Embryonic facial prominence (tissue), 1 donor: ENCODE results near the gene GOLGA8K.
"Not testable (repeated sequence)": the region's sequence is repeated elsewhere in the genome, so short reads cannot be mapped to it uniquely, and the experiment has no call there.

Source experiments
- DNase-seq: peaks from one replicate; pipeline ENCODE4 v3.0.0-alpha.2; 2016; ENCODE audit errors: extremely low spot score

GOLGA8K gene, protein sequence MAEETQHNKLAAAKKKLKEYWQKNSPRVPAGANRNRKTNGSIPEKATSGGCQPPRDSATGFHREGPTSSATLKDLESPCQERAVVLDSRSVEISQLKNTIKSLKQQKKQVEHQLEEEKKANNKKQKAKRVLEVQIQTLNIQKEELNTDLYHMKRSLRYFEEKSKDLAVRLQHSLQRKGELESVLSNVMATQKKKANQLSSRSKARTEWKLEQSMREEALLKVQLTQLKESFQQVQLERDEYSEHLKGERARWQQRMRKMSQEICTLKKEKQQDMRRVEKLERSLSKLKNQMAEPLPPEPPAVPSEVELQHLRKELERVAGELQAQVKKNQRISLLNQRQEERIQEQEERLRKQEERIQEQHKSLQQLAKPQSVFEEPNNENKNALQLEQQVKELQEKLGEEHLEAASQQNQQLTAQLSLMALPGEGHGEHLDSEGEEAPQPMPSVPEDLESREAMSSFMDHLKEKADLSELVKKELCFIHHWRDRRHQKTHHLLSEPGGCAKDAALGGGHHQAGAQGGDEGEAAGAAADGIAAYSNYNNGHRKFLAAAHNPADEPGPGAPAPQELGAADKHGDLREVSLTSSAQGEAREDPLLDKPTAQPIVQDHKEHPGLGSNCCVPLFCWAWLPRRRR

DNA sequence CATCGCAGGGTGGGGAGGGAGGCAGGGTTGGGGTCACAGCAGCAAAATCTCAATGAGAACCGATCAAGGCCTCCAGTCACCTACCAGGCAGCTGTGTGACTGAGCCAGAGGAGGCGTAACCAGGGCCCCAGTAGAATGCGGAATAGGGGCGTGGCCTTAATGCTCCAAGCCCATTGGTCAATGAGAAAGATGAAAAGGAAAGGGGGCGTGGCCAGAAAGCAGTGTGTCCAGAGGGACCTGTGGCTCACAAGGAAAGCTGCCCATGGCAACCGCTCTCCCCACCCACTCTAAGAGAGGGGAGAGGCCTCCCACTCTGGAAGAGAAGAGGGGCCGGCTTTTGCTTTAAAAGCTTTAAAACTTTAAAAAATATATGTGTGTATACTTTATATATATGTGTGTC is at the start of gene GOLGA8K:
TSS of gene GOLGA8K (minus strand) at position 101 of the 400 bp plus-strand sequence. CDS start at position 3, 98 bp downstream.
- not testable (repeated sequence) for DNase-seq

DNA sequence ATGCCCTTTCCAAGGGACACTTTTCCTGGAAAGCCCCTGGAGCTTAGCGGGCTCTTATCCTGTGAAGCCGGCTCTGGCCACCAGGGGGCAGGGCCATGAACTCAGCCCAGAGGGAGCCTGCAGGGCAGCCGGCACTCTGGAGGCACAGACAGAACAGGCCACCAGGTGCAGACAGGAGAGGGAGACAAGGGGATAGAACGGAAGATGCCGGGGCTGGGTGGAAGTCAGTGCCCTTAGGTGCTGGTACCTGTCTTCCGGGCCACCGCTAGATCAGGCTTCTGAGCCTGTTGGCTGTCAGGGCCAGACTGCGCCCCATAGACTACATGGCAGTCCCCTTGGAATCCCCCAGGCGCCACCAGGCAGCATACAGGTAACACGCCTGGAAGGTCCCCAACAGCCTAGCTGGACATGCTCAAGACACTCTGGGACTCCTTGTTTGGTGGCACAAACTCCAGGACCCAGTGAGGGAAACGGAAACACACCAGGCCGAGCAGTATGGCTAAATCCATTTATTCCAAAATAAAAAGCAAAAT is 37.4 kb upstream of the GOLGA8K start:
- DNase-seq, result not testable (repeated sequence)

DNA sequence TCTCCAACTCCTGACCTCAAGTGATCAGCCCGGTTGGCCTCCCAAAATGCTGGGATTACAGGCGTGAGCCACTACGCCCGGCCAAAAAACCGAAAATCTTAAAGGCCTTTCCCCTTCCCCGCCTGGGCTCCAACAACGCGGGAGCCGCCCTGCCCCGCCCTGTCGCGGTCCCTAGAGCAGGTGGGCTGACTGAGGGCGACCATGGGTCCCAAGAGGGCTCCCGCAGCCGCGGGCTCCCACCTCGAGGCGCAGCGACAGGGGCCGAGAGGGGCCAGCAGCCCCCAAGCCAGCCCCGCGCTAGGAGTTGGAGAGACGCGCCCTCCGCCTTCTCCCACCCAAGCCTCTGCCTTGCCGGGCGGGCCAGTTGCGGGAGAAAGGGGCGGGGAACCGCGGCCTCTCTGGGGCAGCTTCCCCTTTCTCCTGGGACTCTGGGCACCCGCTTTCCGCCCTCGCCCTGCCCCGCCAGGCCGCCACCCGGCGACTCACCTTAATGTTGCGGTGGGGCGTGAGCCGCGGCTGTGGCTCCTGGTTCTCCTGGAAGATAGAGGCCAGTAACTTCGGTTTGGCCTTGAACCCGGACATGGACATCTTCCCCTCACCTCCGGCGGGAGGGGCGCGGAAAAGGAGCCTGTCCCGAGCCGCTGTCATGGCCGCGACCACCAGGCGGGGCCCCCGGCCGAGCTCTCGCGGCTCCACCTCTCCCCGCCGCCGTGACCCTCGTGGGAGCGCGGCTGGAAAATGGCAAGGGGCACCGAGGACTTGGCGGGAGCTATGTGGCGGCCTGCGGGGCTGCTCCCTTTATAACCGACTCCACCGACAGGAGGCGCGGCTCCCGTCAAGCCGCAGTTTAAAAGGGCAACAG is 31.2 kb upstream of the GOLGA8K start:
- DNase-seq, result not testable (repeated sequence)

DNA sequence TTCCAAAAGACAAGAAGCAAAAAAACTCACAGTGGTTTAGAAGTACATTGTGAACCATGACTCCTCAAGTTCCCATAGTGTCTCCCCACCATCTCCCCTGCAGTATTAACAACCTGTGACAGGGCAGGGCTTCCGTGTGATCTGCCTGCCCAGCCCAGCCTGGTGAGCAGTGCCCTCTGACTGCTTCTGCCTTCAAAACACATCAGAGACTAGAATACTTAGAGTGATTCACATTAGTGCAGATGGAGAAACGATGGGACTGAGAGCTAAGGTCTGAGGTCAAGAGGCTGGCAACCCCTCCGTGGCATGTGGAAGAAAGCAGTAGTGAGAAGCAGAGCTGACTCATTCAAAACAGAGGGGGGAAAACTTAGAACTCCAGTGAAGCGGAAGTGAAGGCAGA is 24.5 kb upstream of the GOLGA8K start:
- not testable (repeated sequence) for DNase-seq

DNA sequence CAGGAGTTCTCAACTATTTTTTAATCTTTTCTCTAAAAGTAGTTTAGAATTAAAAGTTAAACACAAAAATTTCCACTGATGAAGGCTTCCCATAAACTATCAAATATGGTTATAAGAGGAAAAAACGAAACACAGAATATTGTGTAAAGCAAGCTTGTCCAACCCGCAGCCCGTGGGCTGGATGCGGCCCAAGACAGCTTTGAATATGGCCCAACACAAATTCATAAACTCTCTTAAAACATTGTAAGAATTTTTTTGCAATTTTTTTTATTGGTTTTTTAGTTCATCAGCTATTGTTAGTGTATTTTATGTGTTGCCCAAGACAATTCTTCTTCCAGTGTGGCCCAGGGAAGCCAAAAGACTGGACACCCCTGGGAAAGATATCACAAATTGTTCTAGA is 23.4 kb upstream of the GOLGA8K start:
- DNase-seq, result not testable (repeated sequence)

DNA sequence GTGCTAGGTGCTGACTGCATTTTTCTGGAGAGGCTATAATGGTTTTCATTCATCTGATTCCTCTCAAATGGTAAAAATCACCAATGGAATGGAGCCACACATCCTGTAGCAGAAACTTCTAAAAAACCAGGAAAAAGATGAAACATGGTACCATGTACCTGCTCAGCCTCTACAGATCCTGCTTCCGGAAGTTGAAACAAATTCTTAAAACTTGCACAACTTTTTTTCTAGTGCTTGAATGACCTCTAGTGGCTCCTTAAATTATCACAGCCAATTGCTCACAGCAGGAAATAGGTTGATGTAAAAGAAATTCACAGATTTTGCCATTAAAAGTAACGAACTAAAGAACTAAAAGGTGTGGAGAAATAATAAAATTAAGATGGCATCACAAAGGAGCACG is 4.8 kb upstream of the GOLGA8K start:
- DNase-seq, result not testable (repeated sequence)

DNA sequence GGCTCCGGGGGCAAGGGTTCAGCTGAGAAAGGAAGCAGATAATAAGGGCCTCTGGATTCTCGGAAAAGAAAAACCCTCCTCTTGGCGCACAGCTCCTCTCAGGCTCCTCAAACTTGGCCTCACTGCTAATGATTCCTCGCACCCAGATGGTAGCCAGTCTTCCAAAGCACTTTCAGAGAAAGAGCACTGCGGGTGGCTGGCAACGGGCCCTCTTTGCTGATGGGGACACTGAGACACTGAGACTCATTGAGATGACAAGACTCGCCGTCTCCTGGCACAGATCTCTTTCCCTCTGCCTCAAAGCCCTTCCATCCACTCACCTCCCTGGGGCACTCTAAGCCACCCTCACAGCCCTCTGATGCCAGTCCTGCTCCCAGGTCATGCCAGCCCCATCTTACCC is 6.6 kb downstream of the GOLGA8K start:
- DNase-seq, result not testable (repeated sequence)

DNA sequence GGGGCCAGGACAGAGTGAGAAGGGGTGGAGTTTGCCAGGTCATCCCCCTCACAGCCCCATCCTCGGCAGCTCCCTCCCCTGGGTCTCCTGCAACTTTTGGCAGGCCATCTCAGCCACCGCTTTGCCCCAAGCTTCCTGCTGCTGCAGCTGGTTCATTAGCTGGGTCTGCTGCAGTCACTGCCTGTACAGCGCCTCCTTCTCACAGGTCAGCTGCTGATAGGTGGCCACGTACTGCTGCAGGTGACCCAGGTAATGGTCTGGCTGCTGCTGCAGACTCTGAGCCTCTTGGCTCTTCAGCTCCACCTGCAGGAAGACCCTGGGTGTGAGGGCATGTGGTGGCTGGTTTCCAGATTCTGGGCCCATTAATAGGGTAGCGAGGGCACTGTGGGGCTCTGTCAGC is 8.3 kb downstream of the GOLGA8K start:
- DNase-seq, result not testable (repeated sequence)

DNA sequence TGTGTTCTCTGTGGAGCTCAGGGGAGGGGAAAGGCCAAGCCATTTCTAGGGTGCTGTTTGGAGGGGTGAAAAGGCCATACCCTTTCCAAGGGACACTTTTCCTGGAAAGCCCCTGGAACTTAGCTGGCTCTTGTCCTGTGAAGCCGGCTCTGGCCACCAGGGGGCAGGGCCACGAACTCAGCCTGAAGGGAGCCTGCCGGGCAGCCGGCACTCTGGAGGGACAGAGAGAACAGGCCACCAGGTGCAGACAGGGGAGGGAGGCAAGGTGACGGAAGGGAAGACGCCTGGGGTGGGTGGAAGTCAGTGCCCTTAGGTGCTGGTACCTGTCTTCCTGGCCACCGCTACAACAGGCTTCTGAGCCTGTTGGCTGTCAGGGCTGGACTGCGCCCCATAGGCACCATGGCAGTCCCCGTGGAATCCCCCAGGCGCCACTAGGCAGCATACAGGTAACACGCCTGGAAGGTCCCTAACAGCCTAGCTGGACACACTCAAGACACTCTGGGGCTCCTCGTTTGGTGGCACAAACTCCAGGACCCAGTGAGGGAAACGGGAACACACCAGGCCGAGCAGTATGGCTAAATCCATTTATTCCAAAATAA is 14.9 kb downstream of the GOLGA8K start:
- DNase-seq, result not testable (repeated sequence)

DNA sequence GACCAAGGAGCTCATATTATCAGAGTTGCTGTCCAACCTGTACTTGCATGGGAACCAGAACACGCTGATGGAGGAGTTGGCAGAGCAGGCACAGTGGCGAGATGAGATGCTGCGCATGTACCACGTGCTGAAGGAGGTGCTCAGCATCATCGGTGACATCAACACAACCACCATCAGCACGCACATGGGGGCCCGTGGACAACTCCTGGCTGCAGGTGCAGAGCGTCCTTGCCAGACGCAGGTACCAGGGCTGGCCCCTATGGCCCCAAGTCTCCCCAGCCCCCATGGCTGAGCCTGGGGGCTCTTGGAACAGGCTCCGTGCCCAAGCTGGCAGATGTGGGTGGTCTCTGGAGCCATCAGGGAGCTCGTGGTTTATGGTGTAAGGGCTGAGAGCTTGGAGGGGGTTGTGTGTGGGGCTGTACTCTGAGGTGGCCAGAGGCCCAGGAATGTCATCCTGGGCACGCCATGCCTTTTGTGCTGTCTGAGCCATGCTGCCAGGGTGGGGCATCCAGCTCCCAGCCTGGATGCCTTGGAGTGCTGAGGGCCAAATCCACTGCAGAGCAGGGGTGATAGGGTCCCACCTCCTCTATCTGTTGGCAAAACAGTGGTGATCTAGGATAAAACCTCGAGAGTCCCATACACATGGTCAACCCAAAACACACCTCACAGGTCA is 17.1 kb downstream of the GOLGA8K start:
- DNase-seq, result not testable (repeated sequence)

DNA sequence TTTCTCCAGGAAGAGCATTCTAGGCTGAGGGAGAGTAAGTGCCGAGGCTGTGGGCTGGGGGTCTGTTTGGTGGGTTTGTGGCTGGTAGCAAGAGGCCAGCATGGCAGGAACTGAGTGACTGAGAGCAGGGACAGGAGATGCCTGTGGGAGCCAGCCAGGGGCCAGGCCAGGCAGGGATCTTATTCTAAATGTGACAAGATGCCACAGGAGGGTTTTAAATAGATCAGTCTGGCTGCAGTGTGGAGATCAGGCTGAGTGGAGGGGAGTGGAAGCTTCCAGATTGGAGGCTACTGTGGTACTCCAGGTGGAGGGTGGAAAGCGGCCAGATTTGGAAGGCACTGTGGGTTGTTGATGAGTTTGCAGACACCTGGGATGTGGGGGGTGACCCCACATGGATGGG is 28.9 kb downstream of the GOLGA8K start:
- not testable (repeated sequence) for DNase-seq

DNA sequence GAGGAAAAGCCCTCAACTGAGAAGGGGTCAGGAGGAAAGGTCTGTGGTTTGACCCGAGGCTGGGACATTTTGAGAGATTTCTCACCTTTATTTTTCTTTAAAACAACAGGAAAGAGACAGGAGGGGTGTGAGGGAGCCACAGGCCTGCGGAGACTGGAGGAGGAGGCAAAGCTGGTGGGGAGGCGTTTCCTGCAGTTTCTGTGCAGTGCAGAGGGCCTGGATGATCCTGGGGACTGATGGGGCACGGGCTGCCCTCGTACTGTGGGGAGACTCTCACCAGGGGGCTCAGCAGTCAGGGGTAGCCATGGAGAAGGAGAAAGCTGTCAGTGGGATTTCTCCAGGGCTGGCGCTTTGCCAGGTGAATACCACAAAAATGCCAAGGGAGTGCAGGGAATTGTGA is 29.4 kb downstream of the GOLGA8K start:
- DNase-seq, result not testable (repeated sequence)

DNA sequence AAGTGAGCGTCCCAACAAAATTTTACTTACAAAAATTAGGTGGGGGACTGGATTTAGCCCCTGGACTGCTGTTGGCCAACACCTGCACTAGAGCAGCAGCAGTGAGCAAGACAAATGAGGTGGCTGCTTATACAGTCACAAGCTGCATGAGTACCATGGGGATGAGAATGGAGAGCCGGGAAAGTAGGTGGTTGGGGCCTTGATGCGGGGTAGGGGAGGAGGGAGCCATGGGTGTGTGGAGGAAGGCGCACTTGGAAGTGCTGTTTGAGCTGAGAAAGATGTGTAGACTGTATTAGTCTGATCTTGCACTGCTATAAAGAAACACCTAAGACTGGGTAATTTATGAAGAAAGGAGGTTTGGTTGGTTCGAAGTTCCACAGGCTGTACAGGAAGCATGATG is 31.0 kb downstream of the GOLGA8K start:
- DNase-seq, result not testable (repeated sequence)

DNA sequence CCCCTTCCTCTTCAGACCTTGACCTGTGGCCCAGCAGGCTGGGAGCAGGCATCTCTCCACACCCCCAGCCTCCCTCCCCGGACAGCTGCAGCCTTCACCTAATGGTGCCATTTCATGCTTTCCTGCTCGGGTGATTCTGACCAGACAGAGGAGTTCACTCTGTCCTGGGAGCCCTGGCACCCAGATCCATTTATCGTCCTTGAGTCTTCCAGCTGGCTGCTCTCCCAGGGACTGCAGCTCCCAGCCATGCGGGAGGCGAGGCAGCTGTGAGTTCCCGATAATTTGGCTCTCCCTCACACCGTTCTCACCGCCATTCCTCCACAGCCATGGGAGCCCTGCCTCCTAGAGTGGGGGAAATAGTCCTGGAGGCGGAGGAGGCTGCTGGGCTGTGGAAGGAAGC is 32.6 kb downstream of the GOLGA8K start:
- not testable (repeated sequence) for DNase-seq

DNA sequence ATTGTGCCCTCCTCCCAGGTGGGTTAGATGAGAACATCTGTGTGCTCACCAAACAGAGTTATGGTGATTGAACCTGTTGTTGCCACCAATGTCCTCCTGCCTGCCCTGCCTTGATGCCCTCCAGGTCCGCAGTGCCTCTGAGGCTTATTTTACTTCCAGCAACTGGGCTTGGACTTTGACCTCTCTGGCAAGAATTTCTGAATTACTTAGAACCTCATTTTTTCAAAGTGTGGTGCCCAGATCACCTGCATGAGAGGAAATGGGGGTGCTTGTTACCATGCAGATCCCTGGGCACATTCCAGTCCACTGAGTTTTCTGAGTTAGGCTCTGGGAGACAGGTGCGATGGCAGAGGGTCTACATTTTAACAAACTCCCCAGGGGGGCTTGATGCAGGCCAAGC is 33.0 kb downstream of the GOLGA8K start:
- DNase-seq, result not testable (repeated sequence)

DNA sequence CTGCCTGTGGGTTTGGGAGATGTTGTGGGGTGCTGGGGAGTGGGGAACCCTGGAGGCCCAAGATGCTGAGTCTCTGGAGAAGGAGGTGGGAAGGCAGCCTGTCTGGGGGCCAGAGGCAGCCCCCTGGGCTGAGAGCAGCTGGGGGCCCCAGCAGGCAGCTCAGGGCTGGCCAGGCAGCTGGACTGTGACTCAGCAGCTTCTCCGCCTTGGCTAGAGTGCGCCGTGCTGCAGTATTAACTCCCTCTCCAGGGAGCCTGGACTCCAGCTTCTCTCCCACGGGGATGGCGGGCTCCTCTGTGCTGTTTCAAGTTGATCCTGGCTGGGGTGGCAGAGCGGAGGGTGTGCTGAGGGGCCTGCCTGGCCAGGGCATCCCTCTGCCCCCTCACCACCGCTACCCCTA is 36.6 kb downstream of the GOLGA8K start:
- not testable (repeated sequence) for DNase-seq

DNA sequence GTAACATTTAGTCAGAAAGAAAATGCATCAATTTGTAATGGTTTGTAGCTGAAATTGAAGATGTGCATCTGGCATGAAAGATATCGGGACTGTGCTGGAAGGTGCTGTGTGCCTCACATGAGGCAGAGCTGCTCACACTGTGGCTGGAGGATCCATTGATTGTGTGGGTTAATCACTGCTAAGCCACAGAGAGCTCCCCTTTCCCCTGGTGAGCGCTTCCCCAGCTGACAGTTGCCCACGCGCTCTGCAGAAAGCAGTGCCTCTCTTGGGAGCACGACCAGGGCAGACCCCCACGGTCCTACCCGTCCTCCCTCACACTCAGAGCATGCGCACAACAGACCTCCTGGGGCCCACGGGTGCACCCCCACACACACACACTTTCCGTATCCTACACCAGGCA is 37.1 kb downstream of the GOLGA8K start:
- DNase-seq, result not testable (repeated sequence)

DNA sequence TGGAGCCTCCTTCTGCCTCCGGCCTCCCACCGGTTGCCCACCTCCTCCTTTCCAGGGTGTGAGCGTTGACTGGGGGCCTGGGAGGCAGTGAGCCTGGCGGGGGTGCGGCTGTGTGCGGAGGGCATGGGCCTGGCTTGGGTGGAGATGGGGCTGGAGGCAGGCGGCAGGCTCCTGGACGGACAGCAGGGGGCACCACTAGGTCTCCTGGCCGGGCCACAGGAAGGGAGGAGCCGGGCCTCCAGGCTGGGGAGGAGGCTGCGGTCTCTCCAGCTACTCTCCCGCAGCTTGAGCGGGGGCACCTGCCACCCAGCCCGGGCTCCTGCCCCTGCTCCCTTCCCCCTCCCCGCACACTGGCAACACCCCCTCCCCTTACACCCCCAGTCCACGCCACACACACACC is 38.1 kb downstream of the GOLGA8K start:
- not testable (repeated sequence) for DNase-seq

DNA sequence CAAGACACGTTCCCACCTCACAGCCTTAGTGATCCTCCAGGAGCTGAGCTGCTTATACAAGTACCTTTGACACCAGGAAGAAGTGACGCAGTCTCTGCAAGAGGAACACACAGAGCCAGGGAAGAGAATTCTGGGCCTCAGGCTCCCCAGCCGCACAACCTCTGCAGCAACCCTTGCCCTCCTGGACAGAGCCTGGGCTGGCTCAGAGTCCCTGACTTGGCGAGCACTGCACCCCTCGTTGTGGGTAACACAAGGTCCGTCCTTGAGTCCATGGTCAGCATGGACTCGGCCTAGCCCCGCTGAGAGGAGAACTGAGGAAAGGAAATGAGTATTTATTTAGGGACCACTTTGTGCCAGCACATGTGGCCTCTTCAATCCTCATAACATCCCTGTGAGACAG is 39.6 kb downstream of the GOLGA8K start:
- not testable (repeated sequence) for DNase-seq

DNA sequence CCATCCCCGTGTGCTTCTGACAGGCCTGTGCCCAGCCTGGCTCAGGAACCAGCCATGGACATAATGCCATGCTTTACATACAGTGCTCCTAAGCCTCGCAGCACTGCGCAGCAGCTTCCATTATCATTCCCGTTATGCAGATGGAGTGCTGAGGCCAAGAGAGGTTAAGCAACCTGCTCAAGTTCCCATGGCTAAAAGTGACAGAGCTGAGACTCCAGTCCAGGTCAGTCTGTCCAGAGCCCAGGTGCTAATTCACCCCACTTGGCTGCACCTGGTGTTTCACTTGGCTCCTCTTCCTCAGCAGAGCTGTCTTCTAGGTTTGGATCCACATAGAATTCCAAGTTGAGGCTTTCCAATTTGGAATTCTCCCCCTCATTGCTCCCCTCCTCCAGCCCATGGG is 41.4 kb downstream of the GOLGA8K start:
- not testable (repeated sequence) for DNase-seq

DNA sequence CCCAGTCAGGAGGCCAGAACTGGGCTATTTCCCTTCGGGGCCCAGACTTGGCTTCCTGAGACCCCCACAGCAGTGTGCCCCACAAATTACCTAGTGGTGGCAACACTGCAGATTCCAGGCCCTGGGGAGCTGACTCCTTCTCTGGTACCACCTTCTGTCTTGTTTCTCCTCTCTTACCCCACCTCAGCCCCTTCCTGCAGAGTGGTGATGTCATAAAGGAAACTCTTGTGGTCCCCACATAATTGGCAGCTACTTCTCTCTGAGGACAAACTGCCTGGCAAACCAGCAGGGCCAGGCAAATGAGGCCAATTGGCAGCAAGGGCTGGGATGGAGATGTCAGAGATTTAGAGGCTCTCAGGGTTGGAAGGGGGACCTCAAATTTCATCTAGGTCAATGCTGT is 44.6 kb downstream of the GOLGA8K start:
- not testable (repeated sequence) for DNase-seq
